HepG2 (cell line): ENCODE data around the gene RETREG2. TPM values are rescaled to one million over a fixed set of nuclear protein-coding genes. Genes with fewer than 3 reads are reported as not detected.

Experiments
- DR1 ChIP-seq: sonication (generic); formaldehyde crosslinking; IDR thresholded peaks from 2 replicates; pipeline ENCODE4 v1.8.0; 2021; ENCODE audit warnings: mild to moderate bottlenecking, missing genetic modification reagents, inconsistent platforms
- ERF ChIP-seq: IDR thresholded peaks from 2 replicates; pipeline ENCODE4 v1.6.1; 2018; ENCODE audit warnings: missing biosample characterization, missing genetic modification reagents
- KDM5A ChIP-seq: fragments of 200-600 bp; sonication (generic); IDR thresholded peaks from 2 replicates; pipeline ENCODE4 v1.7.0; 2018; ENCODE audit warnings: antibody characterized with exemption, mild to moderate bottlenecking, low read length, borderline replicate concordance
- NCOA5 ChIP-seq: sonication (generic); formaldehyde crosslinking; IDR thresholded peaks from 2 replicates; pipeline ENCODE4 v1.4.0; 2020; ENCODE audit warnings: missing genetic modification reagents
- SATB2 ChIP-seq: sonication (generic); formaldehyde crosslinking; IDR thresholded peaks from 2 replicates; pipeline ENCODE4 v1.5.0; 2020; ENCODE audit warnings: missing genetic modification reagents
- ZBTB7A ChIP-seq: sonication (generic); formaldehyde crosslinking; IDR thresholded peaks from 2 replicates; pipeline ENCODE4 v1.8.0; 2022; ENCODE audit warnings: mild to moderate bottlenecking, missing genetic modification reagents
- ZNF230 ChIP-seq: sonication (generic); formaldehyde crosslinking; IDR thresholded peaks from 2 replicates; pipeline ENCODE4 v1.4.0; 2020; ENCODE audit warnings: mild to moderate bottlenecking, missing genetic modification reagents
- ZNF713 ChIP-seq: sonication (generic); formaldehyde crosslinking; IDR thresholded peaks from 2 replicates; pipeline ENCODE4 v1.4.0; 2020; ENCODE audit warnings: mild to moderate bottlenecking, missing genetic modification reagents
- ZNF772 ChIP-seq: sonication (generic); formaldehyde crosslinking; IDR thresholded peaks from 2 replicates; pipeline ENCODE4 v1.5.0; 2020; ENCODE audit warnings: mild to moderate bottlenecking, missing genetic modification reagents
- ZNF780A ChIP-seq: sonication (generic); formaldehyde crosslinking; IDR thresholded peaks from 2 replicates; pipeline ENCODE4 v1.8.0; 2022; ENCODE audit warnings: mild to moderate bottlenecking, missing genetic modification reagents, moderate library complexity
- polyA plus RNA-seq, 8 experiments: library from polyadenylated mRNA; depleted of rRNA in 3 of 8; stranded (reverse) in 7 of 8; unstranded in 1 of 8; fragments of >200 nt; fragmentation: Illumina TruSeq in 4 of 8; extraction: Trizol in 4 of 8; gene quantifications; 2 replicates each; pipeline versions ENCODE4 v1.2.1 to v1.2.3, GENCODE V29; 2011 to 2016; ENCODE audit warnings: low read depth in 4 of 8, missing spikeins in 1 of 8, mixed read lengths in 1 of 8; ENCODE audit not compliant: insufficient read depth in 1 of 8
- total RNA-seq, 5 experiments: library from RNA; depleted of rRNA; stranded (reverse); fragments of >200 nt; fragmentation: Illumina TruSeq; extraction: Trizol; gene quantifications; 2 replicates each; pipeline ENCODE4 v1.2.3, GENCODE V29; 2016; ENCODE audit warnings: low read depth in 1 of 5
- TF ChIP-seq, protein P1 (sequence below), 2 experiments: fragments of 450-650 bp in 1 of 2; sonication (generic) in 1 of 2; formaldehyde crosslinking; IDR thresholded peaks; 2 replicates each; pipeline versions ENCODE4 v1.5.0 to v1.8.0; 2020 to 2022; ENCODE audit warnings: mild to moderate bottlenecking in 1 of 2, missing genetic modification reagents in 1 of 2
- TF ChIP-seq, protein P2 (sequence below): sonication (generic); formaldehyde crosslinking; IDR thresholded peaks from 2 replicates; pipeline ENCODE4 v1.9.0; 2021; ENCODE audit warnings: missing genetic modification reagents, mild to moderate bottlenecking, borderline replicate concordance
- TF ChIP-seq, protein P3 (sequence below): fragments of 450-650 bp; IDR thresholded peaks from 2 replicates; pipeline ENCODE4 v1.6.1; 2017
- TF ChIP-seq, protein P4 (sequence below): IDR thresholded peaks from 2 replicates; pipeline ENCODE4 v1.6.1; 2018; ENCODE audit warnings: missing genetic modification reagents, mild to moderate bottlenecking, missing compliant biosample characterization
- TF ChIP-seq, protein P5 (sequence below): sonication (generic); formaldehyde crosslinking; IDR thresholded peaks from 2 replicates; pipeline ENCODE4 v1.8.1; 2023; ENCODE audit warnings: mild to moderate bottlenecking, inconsistent platforms, moderate library complexity, missing genetic modification reagents, borderline replicate concordance
- TF ChIP-seq, protein P6 (sequence below): sonication (generic); formaldehyde crosslinking; IDR thresholded peaks from 2 replicates; pipeline ENCODE4 v1.5.1; 2020; ENCODE audit warnings: missing genetic modification reagents, mild to moderate bottlenecking, borderline replicate concordance

Gene RETREG2
- total and polyA plus RNA-seq, 2 of the 13 experiments (the other 11 are each of a cell fraction or from before 2014, with no cell fraction given) = 86.0 to 134 TPM

DNA sequence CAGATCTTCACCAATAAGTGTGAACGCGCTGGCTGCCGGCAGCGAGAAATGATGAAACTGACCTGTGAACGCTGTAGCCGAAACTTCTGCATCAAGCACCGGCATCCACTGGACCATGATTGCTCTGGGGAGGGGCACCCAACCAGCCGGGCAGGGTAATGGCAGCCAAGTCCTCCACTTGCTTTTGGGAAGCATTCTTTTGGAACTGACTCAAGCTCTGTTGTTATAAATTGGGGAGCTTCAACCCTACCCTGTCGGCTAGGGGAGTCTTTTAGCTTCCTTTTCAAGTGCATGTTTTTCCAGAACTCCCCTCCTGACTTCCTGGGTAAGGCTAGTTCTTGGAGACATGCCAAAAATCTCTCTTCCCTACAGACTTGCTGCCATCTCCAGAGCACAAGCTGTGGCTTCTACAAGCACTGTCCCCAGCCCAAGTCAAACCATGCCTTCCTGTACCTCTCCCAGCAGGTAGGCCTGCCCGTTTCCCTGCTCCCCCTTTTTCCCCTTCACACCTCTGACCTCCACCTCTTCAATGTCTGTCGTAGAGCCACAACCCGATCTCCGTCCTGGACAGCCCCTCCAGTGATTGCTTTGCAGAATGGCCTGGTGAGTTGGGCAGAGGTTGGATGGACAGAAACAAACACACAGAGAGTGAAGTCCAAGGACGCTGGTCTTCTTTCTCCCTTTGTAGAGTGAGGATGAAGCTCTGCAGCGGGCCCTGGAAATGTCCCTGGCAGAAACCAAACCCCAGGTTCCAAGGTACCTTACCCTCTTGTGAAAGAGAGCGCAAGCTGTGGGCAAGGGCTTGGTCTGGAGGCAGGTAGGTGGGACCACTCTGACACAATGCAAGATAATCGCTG, 30.0 kb downstream of the RETREG2 start (continued):
- TF ChIP-seq, protein P1, sequence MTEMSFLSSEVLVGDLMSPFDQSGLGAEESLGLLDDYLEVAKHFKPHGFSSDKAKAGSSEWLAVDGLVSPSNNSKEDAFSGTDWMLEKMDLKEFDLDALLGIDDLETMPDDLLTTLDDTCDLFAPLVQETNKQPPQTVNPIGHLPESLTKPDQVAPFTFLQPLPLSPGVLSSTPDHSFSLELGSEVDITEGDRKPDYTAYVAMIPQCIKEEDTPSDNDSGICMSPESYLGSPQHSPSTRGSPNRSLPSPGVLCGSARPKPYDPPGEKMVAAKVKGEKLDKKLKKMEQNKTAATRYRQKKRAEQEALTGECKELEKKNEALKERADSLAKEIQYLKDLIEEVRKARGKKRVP (CRISPR knock-in tag; IDR thresholded peaks at IDR 0.05) = peak in 1 of 2 experiments; percentile 70; a peak in 2 of 4 replicates
- TF ChIP-seq, protein P2, sequence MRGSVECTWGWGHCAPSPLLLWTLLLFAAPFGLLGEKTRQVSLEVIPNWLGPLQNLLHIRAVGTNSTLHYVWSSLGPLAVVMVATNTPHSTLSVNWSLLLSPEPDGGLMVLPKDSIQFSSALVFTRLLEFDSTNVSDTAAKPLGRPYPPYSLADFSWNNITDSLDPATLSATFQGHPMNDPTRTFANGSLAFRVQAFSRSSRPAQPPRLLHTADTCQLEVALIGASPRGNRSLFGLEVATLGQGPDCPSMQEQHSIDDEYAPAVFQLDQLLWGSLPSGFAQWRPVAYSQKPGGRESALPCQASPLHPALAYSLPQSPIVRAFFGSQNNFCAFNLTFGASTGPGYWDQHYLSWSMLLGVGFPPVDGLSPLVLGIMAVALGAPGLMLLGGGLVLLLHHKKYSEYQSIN = no peak
- TF ChIP-seq ZBTB7A (peak; percentile 93), KDM5A (no peak), NCOA5 (CRISPR knock-in tag) (no peak), ZNF772 (CRISPR knock-in tag) (0 out of 2 replicates have a peak, but pooled peaks have one; percentile 22), DR1 (no peak), SATB2 (CRISPR knock-in tag) (no peak), ERF (CRISPR knock-in tag) (peak; percentile 65; the same call in 1 of the 2 replicates), ZNF713 (CRISPR knock-in tag) (no peak), ZNF780A (no peak; the same call in 1 of the 2 replicates), ZNF230 (CRISPR knock-in tag) (peak; percentile 52; the same call in 1 of the 2 replicates)
- TF ChIP-seq, protein P3, sequence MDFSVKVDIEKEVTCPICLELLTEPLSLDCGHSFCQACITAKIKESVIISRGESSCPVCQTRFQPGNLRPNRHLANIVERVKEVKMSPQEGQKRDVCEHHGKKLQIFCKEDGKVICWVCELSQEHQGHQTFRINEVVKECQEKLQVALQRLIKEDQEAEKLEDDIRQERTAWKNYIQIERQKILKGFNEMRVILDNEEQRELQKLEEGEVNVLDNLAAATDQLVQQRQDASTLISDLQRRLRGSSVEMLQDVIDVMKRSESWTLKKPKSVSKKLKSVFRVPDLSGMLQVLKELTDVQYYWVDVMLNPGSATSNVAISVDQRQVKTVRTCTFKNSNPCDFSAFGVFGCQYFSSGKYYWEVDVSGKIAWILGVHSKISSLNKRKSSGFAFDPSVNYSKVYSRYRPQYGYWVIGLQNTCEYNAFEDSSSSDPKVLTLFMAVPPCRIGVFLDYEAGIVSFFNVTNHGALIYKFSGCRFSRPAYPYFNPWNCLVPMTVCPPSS = no peak
- TF ChIP-seq, protein P4, sequence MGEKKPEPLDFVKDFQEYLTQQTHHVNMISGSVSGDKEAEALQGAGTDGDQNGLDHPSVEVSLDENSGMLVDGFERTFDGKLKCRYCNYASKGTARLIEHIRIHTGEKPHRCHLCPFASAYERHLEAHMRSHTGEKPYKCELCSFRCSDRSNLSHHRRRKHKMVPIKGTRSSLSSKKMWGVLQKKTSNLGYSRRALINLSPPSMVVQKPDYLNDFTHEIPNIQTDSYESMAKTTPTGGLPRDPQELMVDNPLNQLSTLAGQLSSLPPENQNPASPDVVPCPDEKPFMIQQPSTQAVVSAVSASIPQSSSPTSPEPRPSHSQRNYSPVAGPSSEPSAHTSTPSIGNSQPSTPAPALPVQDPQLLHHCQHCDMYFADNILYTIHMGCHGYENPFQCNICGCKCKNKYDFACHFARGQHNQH (CRISPR knock-in tag) = peak; percentile 62; the same call in 1 of the 2 replicates
- TF ChIP-seq, protein P5, sequence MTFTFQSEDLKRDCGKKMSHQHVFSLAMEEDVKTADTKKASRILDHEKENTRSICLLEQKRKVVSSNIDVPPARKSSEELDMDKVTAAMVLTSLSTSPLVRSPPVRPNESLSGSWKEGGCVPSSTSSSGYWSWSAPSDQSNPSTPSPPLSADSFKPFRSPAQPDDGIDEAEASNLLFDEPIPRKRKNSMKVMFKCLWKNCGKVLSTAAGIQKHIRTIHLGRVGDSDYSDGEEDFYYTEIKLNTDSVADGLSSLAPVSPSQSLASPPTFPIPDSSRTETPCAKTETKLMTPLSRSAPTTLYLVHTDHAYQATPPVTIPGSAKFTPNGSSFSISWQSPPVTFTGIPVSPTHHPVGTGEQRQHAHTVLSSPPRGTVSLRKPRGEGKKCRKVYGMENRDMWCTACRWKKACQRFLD (CRISPR knock-in tag) = no peak
- TF ChIP-seq, protein P6, sequence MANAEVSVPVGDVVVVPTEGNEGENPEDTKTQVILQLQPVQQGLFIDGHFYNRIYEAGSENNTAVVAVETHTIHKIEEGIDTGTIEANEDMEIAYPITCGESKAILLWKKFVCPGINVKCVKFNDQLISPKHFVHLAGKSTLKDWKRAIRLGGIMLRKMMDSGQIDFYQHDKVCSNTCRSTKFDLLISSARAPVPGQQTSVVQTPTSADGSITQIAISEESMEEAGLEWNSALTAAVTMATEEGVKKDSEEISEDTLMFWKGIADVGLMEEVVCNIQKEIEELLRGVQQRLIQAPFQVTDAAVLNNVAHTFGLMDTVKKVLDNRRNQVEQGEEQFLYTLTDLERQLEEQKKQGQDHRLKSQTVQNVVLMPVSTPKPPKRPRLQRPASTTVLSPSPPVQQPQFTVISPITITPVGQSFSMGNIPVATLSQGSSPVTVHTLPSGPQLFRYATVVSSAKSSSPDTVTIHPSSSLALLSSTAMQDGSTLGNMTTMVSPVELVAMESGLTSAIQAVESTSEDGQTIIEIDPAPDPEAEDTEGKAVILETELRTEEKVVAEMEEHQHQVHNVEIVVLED (CRISPR knock-in tag) = peak; percentile 59
